ENCODE measurements around the gene SLC2A9. TPM values are rescaled to one million over a fixed set of nuclear protein-coding genes. Genes with fewer than 3 reads are reported as not detected.
"Not testable (repeated sequence)": the region's sequence is repeated elsewhere in the genome, so short reads cannot be mapped to it uniquely, and the experiment has no call there.

The SLC2A9 gene
- total and polyA plus RNA-seq, 7 donors, result 0.92 to 6.7 (median 5.2) TPM; not detected in 1

- no peak overlapping the region for H3K4me3 ChIP-seq
- no peaks in the 10 kb centered on the region for H3K9me3 ChIP-seq
- H3K27me3 ChIP-seq, result no peaks in the 10 kb centered on the region
- H3K4me1 ChIP-seq, result peaks cover 0 to 26% (median 8%) of the 10 kb centered on the region in 4 donors
- H3K27ac ChIP-seq, result no peak overlapping the region
- peaks cover 0 to 3% (median 0%) of the 10 kb centered on the region in 4 donors for H3K36me3 ChIP-seq
- WGBS, 2 donors, result 89 to 94% methylated on average over 6 of the region's 6 CpGs
- DNase-seq, result no peak
- intact Hi-C loops (cut with DNase I), result no loop called here
- TF ChIP-seq POLR2A (IDR thresholded peaks at IDR 0.05) (no peak), EP300 (IDR thresholded peaks at IDR 0.05) (no peak), CTCF (IDR thresholded peaks at IDR 0.05) (no peak), POLR2AphosphoS5 (IDR thresholded peaks at IDR 0.05) (no peak)
Measured at GRCh38 chr4:9983211-9983610, 38.1 kb downstream of the SLC2A9 start.

- H3K4me3 ChIP-seq; DNase-seq; H3K9me3 ChIP-seq; H3K27me3 ChIP-seq; H3K36me3 ChIP-seq; H3K27ac ChIP-seq; intact Hi-C loops (cut with DNase I): not testable (repeated sequence)
- H3K4me1 ChIP-seq, result peaks cover 0 to 14% (median 5%) of the 10 kb centered on the region in 4 donors
- 95% methylated on average over 14 of the region's 14 CpGs for WGBS, 2 donors
Measured at GRCh38 chr4:9981899-9982298, 39.4 kb downstream of the SLC2A9 start.

GRCh38 chr4:9980898-9981297 lies 40.4 kb downstream of the SLC2A9 start:
- no peaks in the 10 kb centered on the region for H3K27me3 ChIP-seq
- no peaks in the 10 kb centered on the region for H3K9me3 ChIP-seq
- intact Hi-C loops (cut with DNase I), result no loop called here
- TF ChIP-seq CTCF (IDR thresholded peaks at IDR 0.05), result no peak
- no peak for TF ChIP-seq EP300 (IDR thresholded peaks at IDR 0.05)
- TF ChIP-seq POLR2A (IDR thresholded peaks at IDR 0.05), result no peak
- TF ChIP-seq POLR2AphosphoS5 (IDR thresholded peaks at IDR 0.05), result no peak
- no peak for DNase-seq
- no peak overlapping the region for H3K27ac ChIP-seq
- peaks cover 0 to 3% (median 0%) of the 10 kb centered on the region in 4 donors for H3K36me3 ChIP-seq
- 95 to 99% methylated on average over 5 of the region's 5 CpGs for WGBS, 2 donors
- no peak overlapping the region for H3K4me3 ChIP-seq
- peaks cover 0 to 5% (median 0%) of the 10 kb centered on the region in 4 donors for H3K4me1 ChIP-seq

- H3K4me3 ChIP-seq, result no peak overlapping the region
- H3K4me1 ChIP-seq, result no peaks in the 10 kb centered on the region
- no peak for TF ChIP-seq CTCF (IDR thresholded peaks at IDR 0.05)
- no peak for TF ChIP-seq EP300 (IDR thresholded peaks at IDR 0.05)
- no peak for TF ChIP-seq POLR2A (IDR thresholded peaks at IDR 0.05)
- TF ChIP-seq POLR2AphosphoS5 (IDR thresholded peaks at IDR 0.05), result no peak
- intact Hi-C loops (cut with DNase I), result no loop called here
- WGBS, 2 donors, result 71 to 79% methylated on average over 10 of the region's 10 CpGs
- no peaks in the 10 kb centered on the region for H3K27me3 ChIP-seq
- no peak overlapping the region for H3K27ac ChIP-seq
- peaks cover 0 to 3% (median 0%) of the 10 kb centered on the region in 4 donors for H3K36me3 ChIP-seq
- peaks cover 0 to 4% (median 0%) of the 10 kb centered on the region in 4 donors for H3K9me3 ChIP-seq
- no peak for DNase-seq
Measured at GRCh38 chr4:9979101-9979701, 42.1 kb downstream of the SLC2A9 start.

GRCh38 chr4:9977518-9978031 lies 43.7 kb downstream of the SLC2A9 start:
- DNase-seq, result no peak
- no peaks in the 10 kb centered on the region for H3K4me1 ChIP-seq
- no peaks in the 10 kb centered on the region for H3K27me3 ChIP-seq
- intact Hi-C loops (cut with DNase I), result no loop called here
- no peak overlapping the region for H3K27ac ChIP-seq
- 76 to 82% methylated on average over 11 of the region's 11 CpGs for WGBS, 2 donors
- no peak overlapping the region for H3K4me3 ChIP-seq
- peaks cover 0 to 3% (median 0%) of the 10 kb centered on the region in 4 donors for H3K36me3 ChIP-seq
- no peak for TF ChIP-seq EP300 (IDR thresholded peaks at IDR 0.05)
- no peak for TF ChIP-seq POLR2A (IDR thresholded peaks at IDR 0.05)
- no peak for TF ChIP-seq CTCF (IDR thresholded peaks at IDR 0.05)
- no peak for TF ChIP-seq POLR2AphosphoS5 (IDR thresholded peaks at IDR 0.05)
- peaks cover 0 to 4% (median 0%) of the 10 kb centered on the region in 4 donors for H3K9me3 ChIP-seq
